Ovary (tissue), 9 donors: Measurements from ENCODE around the gene SNX8. TPM values are rescaled to one million over a fixed set of nuclear protein-coding genes. Genes with fewer than 3 reads are reported as not detected.

Source experiments
- DNase-seq, 5 donors: peaks; one replicate each; pipeline ENCODE4 v3.0.0-alpha.2; 2019 to 2020
- H3K27ac ChIP-seq, 2 donors: fragments of 200-600 bp; one replicate each; pipeline versions ENCODE4 v1.5.1 to v1.8.0; 2019 to 2022
- H3K27me3 ChIP-seq: fragments of 200-600 bp; one replicate; pipeline ENCODE4 v1.8.0; 2022
- H3K36me3 ChIP-seq: fragments of 200-600 bp; sonication (generic); one replicate; pipeline ENCODE4 v1.5.1; 2019
- H3K4me1 ChIP-seq: one replicate; pipeline ENCODE4 v1.8.1; 2013; ENCODE audit warnings: mild to moderate bottlenecking, moderate library complexity; ENCODE audit not compliant: insufficient read depth
- H3K4me3 ChIP-seq: fragments of 200-600 bp; sonication (generic); one replicate; pipeline ENCODE4 v1.5.1; 2017
- H3K9me3 ChIP-seq, 2 donors: fragments of 200-600 bp in 1 of 2; sonication (generic) in 1 of 2; one replicate each; pipeline versions ENCODE4 v1.5.1 to v1.8.1; 2013 to 2019; ENCODE audit warnings: mild to moderate bottlenecking in 1 of 2, moderate library complexity in 1 of 2
- EP300 ChIP-seq: sonication (generic); formaldehyde crosslinking; IDR thresholded peaks from one replicate; pipeline ENCODE4 v1.6.1; 2017; ENCODE audit warnings: antibody characterized with exemption
- POLR2A ChIP-seq: fragments of 450-650 bp; IDR thresholded peaks from one replicate; pipeline ENCODE4 v1.6.1; 2017; ENCODE audit warnings: antibody characterized with exemption, mild to moderate bottlenecking, moderate library complexity
- WGBS, 3 donors: extraction: QIAGEN DNeasy Blood & Tissue Kit in 1 of 3; methylation state at CpG; one replicate each; pipeline versions ENCODE4 v1.1.5 to v1.1.7; 2013 to 2017; 5-methylcytosine and 5-hydroxymethylcytosine counted together
- intact Hi-C, 4 donors: fragments of 100-400 bp; cut with DNase I; formaldehyde crosslinking; loops; one replicate each; pipeline versions ENCODE4 v1.11.0 to v1.15.1; 2022 to 2023
- polyA plus RNA-seq, 2 donors: library from polyadenylated mRNA; stranded (reverse); fragments of 200-250 nt in 1 of 2; fragments of 350-450 nt in 1 of 2; fragmentation: Illumina TruSeq in 1 of 2; extraction: RNeasy Lipid Tissue Mini Kit (QIAGEN cat#74804) in 1 of 2; gene quantifications; one replicate each; pipeline ENCODE4 v1.2.3, GENCODE V29; 2013 to 2014
- total RNA-seq, 7 donors: library from RNA; depleted of rRNA in 2 of 7; stranded (reverse); fragments of >200 nt in 2 of 7; fragmentation: NEBNext Ultra II Directional in 3 of 7; extraction: Animal tissue kit (Norgen Biotek cat#: 25700) in 3 of 7; gene quantifications; one replicate each; pipeline versions ENCODE4 v1.1.0 to v1.2.4, GENCODE V29; 2016 to 2023
- TF ChIP-seq, protein P1 (sequence below), 3 donors: fragments of 450-650 bp in 2 of 3; fragments of 200-600 bp in 1 of 3; IDR thresholded peaks; one replicate each; pipeline versions ENCODE4 v1.5.1 to v1.8.0; 2016 to 2022; ENCODE audit warnings: antibody characterized with exemption in 3 of 3, mild to moderate bottlenecking in 1 of 3
- donor health status: DM: no; HTN: no; CAD: no; lungs with moderate emphysema.
- donor health status: DM: no; HTN: no; CAD: no.
- donor health status: Bipolar disorder and iron deficiency.
- donor health status: DM: yes; HTN: yes; CAD: no.
- donor health status: DM: no; HTN: no; CAD: no.
- donor health status: DM: yes; HTN: yes; CAD: no.

Gene SNX8
- total and polyA plus RNA-seq, 9 donors: 3.2 to 37.2 (median 19.2) TPM

DNA sequence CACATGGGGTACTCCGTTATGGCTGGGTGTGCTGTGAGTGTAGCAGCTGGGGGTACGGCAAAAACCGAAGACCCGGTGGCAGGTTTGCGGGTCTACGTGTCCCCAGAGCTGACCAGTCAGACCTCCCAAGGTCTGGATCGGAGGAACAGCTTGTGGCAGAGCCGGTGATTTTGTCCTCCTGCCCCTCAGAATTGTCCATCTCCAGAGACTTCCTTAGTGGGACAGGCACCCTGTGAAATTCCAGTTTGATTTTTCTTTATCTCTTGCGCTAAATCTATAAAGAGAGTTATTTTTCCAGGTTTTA is 41.4 kb upstream of the SNX8 start:
- Histone ChIP-seq H3K27ac (no peak overlapping the region), H3K9me3 (no peaks in the 10 kb centered on the region), H3K4me3 (peak overlapping the region; percentile 96), H3K36me3 (no peaks in the 10 kb centered on the region), H3K27me3 (no peaks in the 10 kb centered on the region), H3K4me1 (peaks cover 12% of the 10 kb centered on the region)
- intact Hi-C loops: loop anchor here in 2 of 4 donors (10.0 kb wide), 1 partner anchor 111 kb away; the partner anchor contains the start of genes MRM2 (in 2 of the 2) and NUDT1 (in 2 of the 2)
- WGBS, 3 donors: 2 to 4% (median 4%) methylated on average over 9 of the region's 9 CpGs
- DNase-seq: no peak
- TF ChIP-seq, protein P1, sequence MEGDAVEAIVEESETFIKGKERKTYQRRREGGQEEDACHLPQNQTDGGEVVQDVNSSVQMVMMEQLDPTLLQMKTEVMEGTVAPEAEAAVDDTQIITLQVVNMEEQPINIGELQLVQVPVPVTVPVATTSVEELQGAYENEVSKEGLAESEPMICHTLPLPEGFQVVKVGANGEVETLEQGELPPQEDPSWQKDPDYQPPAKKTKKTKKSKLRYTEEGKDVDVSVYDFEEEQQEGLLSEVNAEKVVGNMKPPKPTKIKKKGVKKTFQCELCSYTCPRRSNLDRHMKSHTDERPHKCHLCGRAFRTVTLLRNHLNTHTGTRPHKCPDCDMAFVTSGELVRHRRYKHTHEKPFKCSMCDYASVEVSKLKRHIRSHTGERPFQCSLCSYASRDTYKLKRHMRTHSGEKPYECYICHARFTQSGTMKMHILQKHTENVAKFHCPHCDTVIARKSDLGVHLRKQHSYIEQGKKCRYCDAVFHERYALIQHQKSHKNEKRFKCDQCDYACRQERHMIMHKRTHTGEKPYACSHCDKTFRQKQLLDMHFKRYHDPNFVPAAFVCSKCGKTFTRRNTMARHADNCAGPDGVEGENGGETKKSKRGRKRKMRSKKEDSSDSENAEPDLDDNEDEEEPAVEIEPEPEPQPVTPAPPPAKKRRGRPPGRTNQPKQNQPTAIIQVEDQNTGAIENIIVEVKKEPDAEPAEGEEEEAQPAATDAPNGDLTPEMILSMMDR (IDR thresholded peaks at IDR 0.05): no peak
- no peak for TF ChIP-seq POLR2A
- TF ChIP-seq EP300: no peak

DNA sequence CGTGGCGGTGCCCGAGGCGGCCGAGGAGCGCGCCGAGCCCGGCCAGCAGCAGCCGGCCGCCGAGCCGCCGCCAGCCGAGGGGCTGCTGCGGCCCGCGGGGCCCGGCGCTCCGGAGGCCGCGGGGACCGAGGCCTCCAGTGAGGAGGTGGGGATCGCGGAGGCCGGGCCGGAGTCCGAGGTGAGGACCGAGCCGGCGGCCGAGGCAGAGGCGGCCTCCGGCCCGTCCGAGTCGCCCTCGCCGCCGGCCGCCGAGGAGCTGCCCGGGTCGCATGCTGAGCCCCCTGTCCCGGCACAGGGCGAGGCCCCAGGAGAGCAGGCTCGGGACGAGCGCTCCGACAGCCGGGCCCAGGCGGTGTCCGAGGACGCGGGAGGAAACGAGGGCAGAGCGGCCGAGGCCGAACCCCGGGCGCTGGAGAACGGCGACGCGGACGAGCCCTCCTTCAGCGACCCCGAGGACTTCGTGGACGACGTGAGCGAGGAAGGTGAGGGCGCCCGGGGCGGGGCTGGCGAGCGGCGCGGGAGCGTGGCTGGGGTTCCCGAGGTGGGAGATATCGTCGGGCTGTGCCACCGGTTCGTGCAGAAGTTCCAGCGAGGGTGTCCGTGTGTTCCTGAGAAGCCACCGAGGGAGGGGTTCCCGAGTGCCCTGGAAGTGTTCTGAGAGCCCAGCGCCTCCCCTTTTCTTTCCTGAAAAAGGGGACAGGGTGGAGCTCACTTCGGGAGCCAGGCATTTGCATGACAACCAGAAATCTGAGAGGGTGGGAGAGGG is 40.9 kb upstream of the SNX8 start:
- Histone ChIP-seq H3K36me3 (no peaks in the 10 kb centered on the region), H3K27ac (peak overlapping the region; percentile 97 to 99), H3K27me3 (no peaks in the 10 kb centered on the region), H3K4me1 (peaks cover 12% of the 10 kb centered on the region), H3K4me3 (peak overlapping the region; percentile 96), H3K9me3 (no peaks in the 10 kb centered on the region)
- intact Hi-C loops: loop anchor here in 2 of 4 donors (5.0 to 10.0 kb wide), 2 partner anchors 110 to 783 kb away; partner anchors contain the start of genes MRM2 (in 2 of the 2), NUDT1 (in 2 of the 2) and PSMG3 (in 1 of the 2)
- 0 to 1% (median 0%) methylated on average over 26 to 92 of the region's 92 CpGs for WGBS, 3 donors
- TF ChIP-seq POLR2A (peak; percentile 7), EP300 (no peak)
- TF ChIP-seq, protein P1 (IDR thresholded peaks at IDR 0.05): no peak
- peak in 3 of 5 donors; percentile 40 to 56 (median 51) for DNase-seq

GRCh38 chr7:2354186-2354938 is 40.1 kb upstream of the SNX8 start, which contains the start of gene EIF3B:
Gene EIF3B (plus strand): TSS chr7:2354827. CDS start chr7:2354922, 95 bp downstream.
- DNase-seq: peak; percentile 89 to 93 (median 92)
- peak within 1 kb of the TSS; percentile 96 for H3K4me3 ChIP-seq
- peak within 1 kb of the TSS; percentile 97 to 99 for H3K27ac ChIP-seq
- peaks cover 10% of the 10 kb centered on the region for H3K4me1 ChIP-seq
- no peaks in the 10 kb centered on the region for H3K36me3 ChIP-seq
- WGBS, 3 donors: 0 to 1% (median 0%) methylated on average over 29 to 55 of the region's 55 CpGs
- intact Hi-C loops: loop anchor here in 2 of 4 donors (5.0 to 10.0 kb wide), 2 partner anchors 110 to 782 kb away; partner anchors contain the start of genes MRM2 (in 2 of the 2), NUDT1 (in 2 of the 2) and PSMG3 (in 1 of the 2)
- TF ChIP-seq POLR2A (peak; percentile 13), EP300 (no peak)
- TF ChIP-seq, protein P1 (IDR thresholded peaks at IDR 0.05): peak in 1 of 3 donors; percentile 22
- no peaks in the 10 kb centered on the region for H3K9me3 ChIP-seq
- no peaks in the 10 kb centered on the region for H3K27me3 ChIP-seq

- Histone ChIP-seq H3K4me1 (peaks cover 7% of the 10 kb centered on the region), H3K4me3 (peak overlapping the region; percentile 96), H3K9me3 (no peaks in the 10 kb centered on the region), H3K27ac (peak overlapping the region; percentile 97 to 99), H3K27me3 (no peaks in the 10 kb centered on the region), H3K36me3 (no peaks in the 10 kb centered on the region)
- TF ChIP-seq, protein P1 (IDR thresholded peaks at IDR 0.05): peak in 1 of 3 donors; percentile 28
- TF ChIP-seq POLR2A: no peak
- 0 to 1% (median 0%) methylated on average over 23 to 26 of the region's 26 CpGs for WGBS, 3 donors
- DNase-seq: peak; percentile 89 to 93 (median 90)
- intact Hi-C loops: loop anchor here in 2 of 4 donors (5.0 to 10.0 kb wide), 2 partner anchors 109 to 782 kb away; partner anchors contain the start of genes MRM2 (in 2 of the 2), NUDT1 (in 2 of the 2) and PSMG3 (in 1 of the 2)
These were observed 39.6 kb upstream of the SNX8 start for GRCh38 chr7:2353936-2354185.
